WTC11 (cell line): ENCODE data around the gene CAPN9. TPM values are rescaled to one million over a fixed set of nuclear protein-coding genes. Genes with fewer than 3 reads are reported as not detected.

Experiments
- ATAC-seq: fragments of 200-7000 bp; cut with Tn5 transposase; 2 replicates; pipeline ENCODE4 v1.10.0; 2021; ENCODE audit warnings: mild to moderate bottlenecking, moderate library complexity
- CTCF ChIA-PET: fragments of 300-600 bp; sonication (Branson Sonifier 250); formaldehyde crosslinking; loops from one replicate; lab custom pipeline; 2021; ENCODE audit warnings: antibody characterized with exemption; lab: Charles Lee
- POLR2A ChIA-PET: fragments of 350-600 bp; sonication (Branson Sonifier 250); formaldehyde crosslinking; loops from one replicate; lab custom pipeline; 2021; ENCODE audit warnings: antibody characterized with exemption; lab: Charles Lee
- DNase-seq: peaks from one replicate; pipeline ENCODE4 v3.0.0; 2021; ENCODE audit warnings: low spot score
- H3K27ac Mint-ChIP-seq: 2 replicates; pipeline ENCODE4 v1.8.0; 2021; ENCODE audit warnings: mixed read lengths
- H3K27me3 Mint-ChIP-seq: 2 replicates; pipeline ENCODE4 v1.8.0; 2021; ENCODE audit warnings: low read depth, mild to moderate bottlenecking, moderate library complexity, mixed read lengths
- H3K36me3 Mint-ChIP-seq: 2 replicates; pipeline ENCODE4 v1.8.0; 2021; ENCODE audit warnings: mixed read lengths
- H3K4me1 Mint-ChIP-seq: 2 replicates; pipeline ENCODE4 v1.8.0; 2022; ENCODE audit warnings: mixed read lengths
- H3K4me3 Mint-ChIP-seq: 2 replicates; pipeline ENCODE4 v1.8.0; 2021; ENCODE audit warnings: mild to moderate bottlenecking, moderate library complexity, mixed read lengths
- H3K9me3 Mint-ChIP-seq: 2 replicates; pipeline ENCODE4 v1.8.0; 2021; ENCODE audit warnings: mixed read lengths
- CTCF ChIP-seq: fragments of 200-600 bp; IDR thresholded peaks from 2 replicates; pipeline ENCODE4 v1.8.0; 2022; ENCODE audit warnings: antibody characterized with exemption
- E2F4 ChIP-seq: sonication (generic); formaldehyde crosslinking; IDR thresholded peaks from 2 replicates; pipeline ENCODE4 v1.8.1; 2022; ENCODE audit warnings: low read depth, mild to moderate bottlenecking, moderate library complexity, missing genetic modification reagents, borderline replicate concordance
- FOXK1 ChIP-seq: sonication (generic); formaldehyde crosslinking; IDR thresholded peaks from 2 replicates; pipeline ENCODE4 v1.8.0; 2022; ENCODE audit warnings: mild to moderate bottlenecking, moderate library complexity, missing genetic modification reagents
- NFATC4 ChIP-seq: fragments of 250-450 bp; sonication (Bioruptor Pico); IDR thresholded peaks from 2 replicates; pipeline ENCODE4 v1.9.0; 2021; ENCODE audit warnings: mild to moderate bottlenecking
- NFE2L1 ChIP-seq: sonication (generic); formaldehyde crosslinking; IDR thresholded peaks from 2 replicates; pipeline ENCODE4 v1.8.1; 2023; ENCODE audit warnings: missing genetic modification reagents
- NFYB ChIP-seq: sonication (generic); formaldehyde crosslinking; conservative IDR thresholded peaks from 2 replicates; pipeline ENCODE4 v1.8.0; 2022; ENCODE audit warnings: low read depth, missing genetic modification reagents
- TCF7 ChIP-seq: sonication (generic); formaldehyde crosslinking; IDR thresholded peaks from 2 replicates; pipeline ENCODE4 v1.8.0; 2022; ENCODE audit warnings: mild to moderate bottlenecking, low read depth, missing genetic modification reagents, moderate library complexity
- ZBTB21 ChIP-seq: sonication (generic); formaldehyde crosslinking; IDR thresholded peaks from 2 replicates; pipeline ENCODE4 v1.8.1; 2023; ENCODE audit warnings: mild to moderate bottlenecking, missing genetic modification reagents, borderline replicate concordance
- ZNF512 ChIP-seq: sonication (generic); formaldehyde crosslinking; IDR thresholded peaks from 2 replicates; pipeline ENCODE4 v1.8.1; 2022; ENCODE audit warnings: missing genetic modification reagents, borderline replicate concordance
- total RNA-seq: library from RNA; stranded (reverse); gene quantifications from 3 replicates; pipeline ENCODE4 v1.2.3, GENCODE V29; 2021
- TF ChIP-seq, protein P1 (sequence below): sonication (generic); formaldehyde crosslinking; IDR thresholded peaks from 2 replicates; pipeline ENCODE4 v1.8.1; 2023; ENCODE audit warnings: mild to moderate bottlenecking, missing genetic modification reagents
- TF ChIP-seq, protein P2 (sequence below): fragments of 250-450 bp; sonication (Bioruptor Pico); IDR thresholded peaks from 2 replicates; pipeline ENCODE4 v1.9.0; 2021; ENCODE audit warnings: moderate library complexity, mild to moderate bottlenecking, inconsistent platforms, borderline replicate concordance

Gene CAPN9
- total RNA-seq, 1 experiment from 2014 or later: not detected

DNA sequence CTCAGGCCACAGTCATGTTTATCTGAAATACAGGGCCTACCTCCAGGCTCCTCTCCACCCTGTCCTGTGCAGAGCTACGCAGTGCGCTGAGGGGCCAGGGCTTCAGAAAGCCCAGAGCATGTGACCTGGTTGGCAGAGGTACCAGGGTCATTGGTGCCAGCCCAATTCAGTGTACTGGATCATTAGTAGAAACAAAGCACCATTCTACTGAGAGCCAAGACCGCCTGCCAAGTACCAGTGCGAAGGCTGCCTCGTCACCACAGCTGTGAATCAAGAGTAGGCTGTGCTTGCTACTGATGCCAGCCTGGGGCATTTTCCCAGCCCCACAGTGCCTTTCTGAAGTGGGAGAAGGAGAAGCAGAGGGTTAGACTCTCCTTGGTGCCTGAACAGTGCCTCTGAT is 59.8 kb downstream of the CAPN9 start:
- H3K27ac Mint-ChIP-seq: no peak overlapping the region
- ATAC-seq: no peak
- no peak for TF ChIP-seq NFYB (CRISPR knock-in tag)
- no peak for TF ChIP-seq NFATC4 (CRISPR knock-in tag)
- peaks cover 11% of the 10 kb centered on the region for H3K9me3 Mint-ChIP-seq
- POLR2A ChIA-PET: no interaction called here
- CTCF ChIA-PET: interaction anchor here (0.9 to 1.1 kb wide), 2 partner anchors 9 to 165 kb away, joined by 3 read pairs; no protein-coding TSS in a partner anchor
- DNase-seq: no peak
- H3K27me3 Mint-ChIP-seq: peaks cover 20% of the 10 kb centered on the region
- H3K4me1 Mint-ChIP-seq: no peaks in the 10 kb centered on the region
- no peaks in the 10 kb centered on the region for H3K36me3 Mint-ChIP-seq
- H3K4me3 Mint-ChIP-seq: no peak overlapping the region

- ATAC-seq (no peak), DNase-seq (no peak)
- TF ChIP-seq, protein P1, sequence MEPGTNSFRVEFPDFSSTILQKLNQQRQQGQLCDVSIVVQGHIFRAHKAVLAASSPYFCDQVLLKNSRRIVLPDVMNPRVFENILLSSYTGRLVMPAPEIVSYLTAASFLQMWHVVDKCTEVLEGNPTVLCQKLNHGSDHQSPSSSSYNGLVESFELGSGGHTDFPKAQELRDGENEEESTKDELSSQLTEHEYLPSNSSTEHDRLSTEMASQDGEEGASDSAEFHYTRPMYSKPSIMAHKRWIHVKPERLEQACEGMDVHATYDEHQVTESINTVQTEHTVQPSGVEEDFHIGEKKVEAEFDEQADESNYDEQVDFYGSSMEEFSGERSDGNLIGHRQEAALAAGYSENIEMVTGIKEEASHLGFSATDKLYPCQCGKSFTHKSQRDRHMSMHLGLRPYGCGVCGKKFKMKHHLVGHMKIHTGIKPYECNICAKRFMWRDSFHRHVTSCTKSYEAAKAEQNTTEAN (CRISPR knock-in tag): no peak
- no peak for TF ChIP-seq ZBTB21
- no peak for TF ChIP-seq NFE2L1
- TF ChIP-seq TCF7: no peak
- no peak for TF ChIP-seq FOXK1 (CRISPR knock-in tag)
- H3K27ac Mint-ChIP-seq: no peak overlapping the region
- POLR2A ChIA-PET: no interaction called here
- CTCF ChIA-PET: interaction anchor here (0.9 to 1.1 kb wide), 2 partner anchors 10 to 166 kb away, joined by 3 read pairs; no protein-coding TSS in a partner anchor
- no peak overlapping the region for H3K4me3 Mint-ChIP-seq
- peaks cover 18% of the 10 kb centered on the region for H3K9me3 Mint-ChIP-seq
- H3K27me3 Mint-ChIP-seq: peaks cover 19% of the 10 kb centered on the region
- no peaks in the 10 kb centered on the region for H3K4me1 Mint-ChIP-seq
- H3K36me3 Mint-ChIP-seq: 0 out of 2 replicates have a peak, but pooled peaks cover 6% of the 10 kb centered on the region
Measured at GRCh38 chr1:230807561-230808280, 60.5 kb downstream of the CAPN9 start.

DNA sequence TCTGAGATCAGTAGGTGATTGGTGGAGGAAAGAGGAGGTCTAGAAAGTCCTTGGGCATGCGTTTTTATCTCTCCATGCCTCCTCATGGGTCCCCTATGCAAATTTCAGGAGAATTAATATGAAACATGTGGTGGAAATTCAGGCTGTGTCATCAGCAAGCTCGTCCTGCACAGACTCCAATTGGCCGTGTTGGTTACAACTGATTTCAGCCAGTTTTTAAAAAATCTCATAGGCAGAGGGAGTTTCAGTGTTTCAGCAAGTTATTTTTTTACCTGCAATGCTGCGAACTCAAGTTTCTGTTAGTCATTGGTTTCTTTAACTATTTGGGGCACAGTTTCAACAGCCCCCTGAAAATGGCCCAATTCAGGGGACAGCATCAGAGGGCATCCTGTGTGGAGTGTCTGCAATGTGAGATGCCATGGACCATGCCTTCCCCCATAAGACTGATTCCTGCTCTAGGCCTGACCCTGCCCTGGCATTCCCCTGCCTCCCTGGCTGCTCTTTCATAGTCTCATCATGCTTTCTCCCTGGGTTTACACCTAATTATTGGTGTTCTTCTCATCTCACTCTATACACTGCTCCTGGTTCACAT is 61.2 kb downstream of the CAPN9 start:
- peaks cover 21% of the 10 kb centered on the region for H3K27me3 Mint-ChIP-seq
- TF ChIP-seq, protein P2, sequence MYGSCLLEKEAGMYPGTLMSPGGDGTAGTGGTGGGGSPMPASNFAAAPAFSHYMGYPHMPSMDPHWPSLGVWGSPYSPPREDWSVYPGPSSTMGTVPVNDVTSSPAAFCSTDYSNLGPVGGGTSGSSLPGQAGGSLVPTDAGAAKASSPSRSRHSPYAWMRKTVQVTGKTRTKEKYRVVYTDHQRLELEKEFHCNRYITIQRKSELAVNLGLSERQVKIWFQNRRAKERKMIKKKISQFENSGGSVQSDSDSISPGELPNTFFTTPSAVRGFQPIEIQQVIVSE (CRISPR knock-in tag): no peak
- TF ChIP-seq ZNF512 (CRISPR knock-in tag): no peak
- no peak for TF ChIP-seq CTCF
- no peak for TF ChIP-seq E2F4
- H3K36me3 Mint-ChIP-seq: 0 out of 2 replicates have a peak, but pooled peaks cover 8% of the 10 kb centered on the region
- CTCF ChIA-PET: no interaction called here
- H3K9me3 Mint-ChIP-seq: peaks cover 24% of the 10 kb centered on the region
- POLR2A ChIA-PET: no interaction called here
- DNase-seq (no peak), ATAC-seq (no peak)
- H3K4me3 Mint-ChIP-seq: no peak overlapping the region
- H3K4me1 Mint-ChIP-seq: no peaks in the 10 kb centered on the region
- no peak overlapping the region for H3K27ac Mint-ChIP-seq
